Measurements from ENCODE around the gene SLC9A3.

- no peak for TF ChIP-seq CTCF (IDR thresholded peaks at IDR 0.05; ENCODE audit: low read depth, low read length)
- no peak for TF ChIP-seq EZH2phosphoT487 (IDR thresholded peaks at IDR 0.05; ENCODE audit: low read depth)
These were observed 7.8 kb downstream of the SLC9A3 start for GRCh38 chr5:516338-516925.
